ENCODE results near the gene CCDC175.

Gene CCDC175

DNA sequence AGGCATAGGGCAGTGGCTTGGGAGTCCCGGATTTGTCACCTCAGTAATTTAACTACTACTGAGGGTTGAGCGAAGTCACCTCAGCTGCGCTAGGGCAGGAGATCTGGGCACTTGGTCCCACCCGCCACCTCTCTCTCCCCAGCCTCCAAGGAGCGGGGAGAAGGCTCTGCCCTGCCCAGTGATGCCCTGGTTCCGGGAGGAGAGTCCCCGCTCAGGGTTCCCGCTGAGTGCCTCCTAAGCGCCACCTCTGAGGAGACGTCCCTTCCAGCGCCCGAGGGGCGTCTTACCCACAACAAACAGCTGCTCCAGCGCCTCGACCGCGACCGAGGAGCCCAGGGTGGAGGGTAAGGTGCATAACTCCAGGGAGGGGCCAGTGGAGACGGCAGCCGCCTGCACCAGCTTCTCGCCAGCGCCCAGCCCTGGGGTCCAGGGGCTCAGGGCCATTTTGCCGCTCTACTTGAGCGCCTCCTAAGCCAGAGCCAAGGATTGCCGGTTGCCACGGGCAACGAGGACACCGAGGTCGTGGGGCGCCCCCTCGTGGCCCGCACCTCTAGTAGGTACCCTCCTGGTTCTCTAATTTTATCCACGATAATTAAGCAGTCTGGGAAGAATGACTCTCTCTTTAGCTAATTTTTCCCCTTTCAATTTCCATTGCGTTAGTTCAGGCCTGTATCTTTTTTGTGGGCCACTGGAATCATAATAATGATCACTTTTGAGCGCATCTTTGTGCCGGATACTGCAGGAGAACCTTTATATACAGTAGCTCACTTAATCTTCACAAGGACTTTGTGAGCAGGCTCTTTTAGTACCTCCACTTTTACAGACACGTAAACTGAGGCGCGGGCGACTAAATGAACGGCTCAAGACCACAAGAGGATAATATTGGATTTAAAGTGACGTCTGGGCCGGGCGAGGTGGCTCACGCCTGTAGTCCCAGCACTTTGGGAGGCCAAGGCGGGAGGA is at the start of gene CCDC175:
TSS of gene CCDC175 (minus strand) at position 481 of the 963 bp plus-strand sequence. CDS start at position 444, 37 bp downstream.
- peak; percentile 77 to 85 for DNase-seq

DNA sequence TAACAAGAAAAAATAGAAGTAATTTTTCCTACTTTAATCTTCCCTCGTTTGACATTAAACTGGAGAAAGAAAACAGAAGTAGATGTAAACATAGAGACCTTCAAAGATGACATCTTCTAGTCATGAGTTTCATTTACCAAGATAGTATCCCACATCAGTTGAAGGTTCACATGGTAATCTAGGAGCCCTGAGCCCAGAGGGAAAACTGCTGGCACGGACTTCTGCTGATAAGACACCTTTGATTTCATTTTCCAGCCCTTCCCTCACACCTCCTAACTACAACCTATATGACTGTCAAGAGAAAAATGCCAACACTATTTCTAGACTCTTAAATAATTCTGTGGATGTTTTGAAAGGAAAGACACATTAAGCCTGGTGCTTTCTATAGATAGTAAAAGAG is 46.0 kb upstream of the CCDC175 start:
- no peak for DNase-seq

DNA sequence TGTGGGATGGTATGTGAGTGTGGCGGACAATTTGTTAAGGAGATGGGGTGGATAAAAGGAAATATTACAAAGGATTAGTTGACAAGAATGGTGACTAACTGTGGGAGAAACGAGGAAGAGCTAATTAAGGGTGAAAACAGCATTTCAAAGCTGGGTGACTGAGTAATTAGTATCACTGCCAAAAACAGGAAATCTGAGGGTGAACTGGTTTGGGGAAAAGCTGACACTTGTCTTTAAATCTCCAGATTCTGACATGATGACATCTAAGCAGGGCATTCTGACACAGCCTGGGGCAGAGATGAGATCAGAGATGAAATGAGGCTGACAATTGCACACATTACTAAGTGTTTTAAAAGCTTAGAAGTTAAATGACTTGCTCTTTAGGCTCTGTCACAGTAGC is 42.4 kb upstream of the CCDC175 start:
- no peak for DNase-seq

DNA sequence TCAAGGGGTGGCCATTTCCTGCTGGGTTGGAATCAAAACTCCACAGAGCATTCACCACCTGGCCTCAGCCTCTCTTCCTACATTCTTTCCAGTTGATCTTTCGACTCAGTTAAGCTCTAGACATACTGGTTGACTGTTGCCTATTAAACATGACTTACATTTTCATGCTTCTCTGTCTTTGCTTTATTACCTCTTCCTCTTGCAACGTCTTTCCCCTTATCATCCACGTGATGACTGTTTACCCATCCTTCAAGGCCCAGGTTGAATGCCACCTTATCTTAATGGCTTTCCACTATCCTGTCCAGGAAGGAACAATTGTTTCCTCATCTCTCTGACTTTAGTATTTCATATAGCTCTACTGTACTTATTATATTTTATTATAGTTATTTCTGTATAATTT is 24.4 kb upstream of the CCDC175 start:
- DNase-seq: no peak

GRCh38 chr14:59600211-59600945 is 23.8 kb upstream of the CCDC175 start:
- DNase-seq: no peak

GRCh38 chr14:59595071-59595470 is 18.5 kb upstream of the CCDC175 start:
- no peak for DNase-seq

DNA sequence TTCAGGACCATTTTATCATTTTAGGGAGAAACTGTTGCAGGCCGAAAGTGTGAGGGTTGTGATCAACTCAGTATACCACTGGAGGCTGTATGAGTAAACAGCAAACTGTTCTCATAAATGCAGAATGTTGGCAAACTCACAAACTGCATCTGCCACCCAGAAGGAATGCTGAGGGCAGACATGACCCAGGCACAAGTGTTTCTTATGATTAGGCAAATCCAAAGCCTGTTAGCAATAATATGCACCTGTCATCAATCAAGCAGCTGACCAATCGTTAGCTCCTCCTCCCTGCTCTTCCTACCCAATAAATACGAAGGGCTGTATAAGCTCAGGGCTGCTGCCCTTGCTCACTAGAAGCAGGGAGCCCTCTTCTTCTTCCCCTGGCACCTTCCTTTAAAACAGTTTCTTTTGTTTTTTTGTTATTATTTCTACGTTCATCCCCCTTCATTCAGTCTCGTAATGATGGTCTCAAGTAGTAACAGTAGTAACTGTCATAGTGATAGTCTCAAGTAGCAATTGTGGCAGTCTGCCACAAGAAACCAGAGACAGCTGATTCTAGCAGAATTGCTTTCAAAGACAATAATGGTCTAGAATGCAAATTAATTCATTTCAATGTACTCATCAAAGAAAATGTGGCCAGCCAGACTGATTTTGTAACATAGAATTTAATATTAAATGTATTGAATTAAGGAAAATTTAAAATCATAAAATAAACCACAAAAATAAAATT is 15.2 kb upstream of the CCDC175 start:
- DNase-seq: no peak

GRCh38 chr14:59588101-59588500 is 11.5 kb upstream of the CCDC175 start:
- DNase-seq: no peak

DNA sequence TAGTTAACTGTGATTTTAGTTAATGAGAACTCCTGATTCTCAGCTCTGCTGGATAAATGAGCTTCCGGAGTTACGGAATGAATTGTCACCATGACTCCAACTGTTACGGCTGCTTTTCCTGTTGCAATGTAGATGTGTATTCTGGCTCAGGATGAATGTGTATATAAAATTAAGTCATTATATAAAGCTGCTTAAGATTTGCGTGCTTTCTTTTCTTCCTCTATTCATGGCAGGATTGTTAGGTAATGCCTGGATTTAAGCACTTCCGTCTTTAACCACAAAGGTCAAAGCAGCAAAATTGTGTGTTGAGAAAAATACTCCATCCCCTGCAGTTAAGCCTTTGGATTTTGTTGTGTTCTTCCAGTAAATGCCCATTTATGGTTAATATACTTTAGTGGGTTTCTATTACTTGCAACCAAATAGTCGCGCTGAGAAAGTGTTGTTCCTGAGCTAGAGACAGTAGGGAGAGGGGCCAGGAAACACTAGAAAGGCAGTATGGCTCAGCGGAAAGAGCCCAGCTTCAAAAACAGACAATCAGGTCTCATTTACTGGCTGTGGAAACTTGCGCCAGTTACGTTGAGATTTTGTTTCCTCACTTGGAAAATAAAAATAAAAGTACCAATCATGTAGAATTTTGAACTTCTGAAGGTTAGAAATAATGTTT is 9.4 kb upstream of the CCDC175 start:
- DNase-seq: no peak

DNA sequence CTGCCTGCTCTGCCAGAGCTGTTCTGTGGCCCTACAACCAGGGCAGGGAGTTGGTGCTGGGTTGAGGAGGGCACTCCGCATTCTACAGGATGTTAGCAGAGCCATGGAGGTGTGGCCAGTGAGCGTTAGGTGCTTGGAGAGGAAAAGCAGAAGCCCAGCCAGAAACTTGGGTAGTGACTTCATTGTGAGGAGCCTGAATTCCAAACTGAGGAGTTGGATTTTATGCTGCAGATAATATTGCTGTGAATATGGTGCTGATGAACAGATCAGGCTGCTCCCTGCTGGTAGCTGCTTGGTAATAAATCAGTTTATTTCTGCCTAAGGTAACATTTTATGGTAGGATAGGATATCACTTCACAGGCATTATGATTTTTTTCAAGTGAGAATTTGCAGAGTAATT is 7.1 kb upstream of the CCDC175 start:
- DNase-seq: no peak

GRCh38 chr14:59582845-59583509 is 6.4 kb upstream of the CCDC175 start:
- peak in 1 of 2 donors; percentile 21 for DNase-seq

DNA sequence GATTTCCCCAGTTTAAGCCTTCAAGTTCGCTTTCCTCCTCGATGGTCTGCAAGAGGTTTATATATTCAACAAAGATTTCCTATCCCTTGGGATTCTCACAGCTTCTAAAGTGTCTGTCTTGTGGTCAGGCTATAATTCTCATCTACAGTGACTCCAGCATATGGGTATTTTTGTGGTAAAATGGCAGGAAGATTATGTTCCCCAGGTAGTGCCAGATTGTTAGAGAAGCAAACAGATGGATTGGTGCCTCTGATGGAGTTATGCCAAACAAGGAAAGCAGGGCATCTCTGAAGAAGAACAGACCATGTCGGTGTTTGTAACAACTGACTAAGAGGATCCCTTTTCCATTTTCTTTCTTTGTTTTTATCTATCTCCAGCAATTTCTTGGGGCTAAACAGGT is 5.5 kb upstream of the CCDC175 start:
- DNase-seq: no peak

DNA sequence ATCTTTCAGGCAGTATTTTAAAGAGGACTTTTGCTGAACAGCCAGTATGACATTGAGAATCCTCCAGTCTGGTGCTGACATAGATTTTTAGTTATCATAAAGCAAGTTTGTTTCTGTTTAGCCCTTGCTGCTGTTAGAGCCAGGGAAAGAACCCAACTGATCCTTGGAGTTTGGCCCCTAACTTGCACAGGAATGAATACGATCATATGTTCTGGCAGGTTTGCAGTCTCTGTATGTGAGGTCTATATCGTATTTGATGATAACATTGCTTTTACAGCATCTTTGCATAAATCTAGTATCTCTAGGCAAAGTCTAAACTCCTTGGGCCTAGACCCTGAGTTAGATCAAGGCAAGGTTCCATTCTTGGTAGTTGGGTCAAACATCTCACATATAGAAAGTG is 4.3 kb upstream of the CCDC175 start:
- no peak for DNase-seq

DNA sequence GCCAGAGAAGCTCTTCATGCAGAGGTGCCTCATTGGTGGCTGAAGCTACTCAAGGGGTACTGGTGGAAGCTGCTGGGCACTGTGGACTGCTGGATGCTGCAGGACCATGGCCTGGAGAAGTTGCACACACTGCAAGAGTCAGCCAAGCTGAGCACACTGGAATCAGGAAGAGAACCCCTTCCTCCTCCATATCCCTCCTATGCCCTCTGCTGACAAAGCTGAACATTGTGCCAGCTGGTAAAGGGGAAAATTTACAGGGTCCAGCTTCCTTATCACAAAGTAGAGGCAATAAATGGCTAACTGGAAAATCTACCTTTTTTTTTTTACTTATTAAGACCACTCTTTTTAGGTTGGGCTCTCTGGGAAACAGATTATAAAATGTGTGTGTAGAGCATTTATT is 6.5 kb downstream of the CCDC175 start:
- DNase-seq: no peak

DNA sequence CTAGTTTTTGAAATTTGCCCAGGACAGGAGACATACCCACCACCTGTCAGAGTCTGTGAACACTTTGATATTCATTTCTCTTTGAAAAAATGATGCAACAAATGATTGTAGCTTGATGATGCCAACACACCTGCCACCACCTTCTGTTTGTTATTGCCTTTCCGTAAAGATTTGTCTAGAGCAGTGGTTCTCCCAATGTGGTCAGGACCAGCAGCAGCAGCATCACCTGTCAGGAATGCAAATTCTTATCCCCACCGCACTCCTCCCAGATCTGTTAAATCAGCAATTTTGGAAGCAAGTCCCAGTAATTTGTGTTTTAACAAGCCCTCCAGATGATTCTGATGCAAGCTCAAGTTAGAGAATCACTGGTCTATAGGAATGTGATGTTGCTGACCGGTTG is 9.9 kb downstream of the CCDC175 start:
- no peak for DNase-seq

GRCh38 chr14:59566296-59566695 is 10.3 kb downstream of the CCDC175 start:
- DNase-seq: no peak

DNA sequence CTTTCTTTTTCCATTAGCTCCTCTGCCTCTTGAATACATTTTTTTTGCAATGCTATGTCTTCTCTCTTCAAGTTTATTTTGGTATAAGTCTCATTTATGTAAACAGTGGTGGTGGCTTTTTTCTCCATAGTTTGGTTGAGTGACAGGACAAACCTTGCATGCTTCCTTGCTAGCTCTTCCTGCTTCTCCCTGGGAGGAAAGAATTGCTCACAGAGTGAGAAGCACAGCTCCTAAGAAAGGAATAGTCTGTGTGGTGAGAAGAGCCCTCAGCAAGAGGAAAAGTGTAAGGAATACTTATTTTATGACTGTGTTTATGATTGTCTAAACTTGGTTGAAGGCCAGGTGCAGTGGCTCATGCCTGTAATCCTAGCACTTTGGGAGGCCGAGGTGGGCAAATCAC is 11.5 kb downstream of the CCDC175 start:
- DNase-seq: no peak

DNA sequence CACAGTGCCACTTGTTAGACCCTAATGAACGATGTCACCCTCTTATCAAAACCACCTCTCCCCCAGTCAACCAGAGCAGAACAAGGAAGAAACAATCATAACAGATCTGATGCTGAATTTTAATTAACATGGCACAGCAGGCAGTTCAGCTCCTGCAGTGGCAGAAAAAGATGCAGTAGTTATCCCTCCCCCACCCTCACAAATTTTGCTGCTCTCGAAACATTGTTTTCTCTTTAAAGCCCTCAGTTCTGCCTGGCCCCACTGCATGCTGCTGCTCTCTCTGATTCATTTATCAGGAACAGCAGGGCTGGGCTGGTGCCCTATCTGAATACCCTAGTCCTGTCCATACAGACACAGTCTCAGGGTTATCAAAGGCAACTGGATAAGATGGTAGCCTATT is 12.2 kb downstream of the CCDC175 start:
- DNase-seq: no peak

DNA sequence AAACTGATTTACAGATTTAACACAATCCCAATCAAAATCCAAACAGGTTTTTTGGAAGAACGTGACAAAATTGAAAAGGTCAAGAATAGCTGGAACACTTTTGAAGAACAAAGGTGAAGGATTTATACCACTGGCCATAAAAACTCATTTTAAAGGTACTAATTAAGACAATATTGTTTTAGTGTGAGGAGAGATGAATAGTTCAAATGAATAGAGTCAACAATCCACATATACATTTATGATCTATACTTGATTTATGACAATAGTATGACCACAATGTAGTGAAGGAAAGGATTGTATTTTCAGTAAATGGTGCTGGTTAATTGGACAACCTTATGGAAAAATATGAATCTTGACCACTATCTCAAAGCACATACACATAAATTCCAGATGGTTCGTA is 29.3 kb downstream of the CCDC175 start:
- no peak for DNase-seq

DNA sequence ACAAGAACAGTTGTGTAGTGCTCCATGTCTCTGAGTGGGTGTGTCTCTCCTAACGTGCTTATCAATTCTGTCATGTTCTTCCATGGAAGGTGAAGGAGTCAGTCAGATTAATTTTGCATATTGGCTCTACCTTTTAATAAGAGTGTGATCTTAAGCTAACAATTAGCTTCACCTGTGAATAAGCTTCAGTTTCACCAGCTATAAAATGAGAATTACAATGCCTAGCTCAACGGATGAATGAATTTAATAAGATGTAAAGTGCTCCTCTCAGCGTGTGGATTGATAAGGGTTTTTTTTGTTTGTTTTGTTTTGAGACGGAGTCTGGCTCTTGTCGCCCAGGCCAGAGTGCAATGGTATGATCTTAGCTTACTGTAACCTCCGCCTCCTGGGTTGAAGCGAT is 32.7 kb downstream of the CCDC175 start:
- no peak for DNase-seq

- DNase-seq: no peak
Observed at GRCh38 chr14:59541731-59542130, 34.9 kb downstream of the CCDC175 start.

DNA sequence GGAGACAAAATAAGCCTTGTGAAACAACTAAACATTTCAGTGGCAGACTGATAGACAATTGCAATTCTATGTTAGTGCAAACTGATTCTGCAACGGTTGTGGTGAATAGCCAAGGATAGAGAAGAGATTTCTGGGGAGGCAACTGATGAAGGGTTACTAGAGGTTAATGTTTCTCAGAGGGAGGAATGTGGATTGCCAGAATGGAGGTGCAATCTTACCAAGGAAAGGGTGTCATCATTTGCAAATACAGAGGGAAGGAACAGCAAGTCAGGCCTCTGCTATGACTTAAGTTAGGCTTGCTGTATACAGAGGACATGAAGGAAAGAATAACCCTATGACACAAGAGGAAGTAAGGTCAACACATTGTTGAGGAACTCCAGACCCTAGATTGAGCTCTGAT is 35.8 kb downstream of the CCDC175 start:
- no peak for DNase-seq
